ENCODE measurements around the gene EDC3. TPM values are rescaled to one million over a fixed set of nuclear protein-coding genes. Genes with fewer than 3 reads are reported as not detected.

The EDC3 gene
- total and polyA plus RNA-seq, 2 of the 4 experiments (the other 2 are of a cell fraction): 16.8 to 38.0 TPM

GRCh38 chr15:74589826-74590225, 106.0 kb downstream of the EDC3 start:
- no peak overlapping the region for H3K4me3 ChIP-seq (ENCODE audit: insufficient read depth, low read depth, low read length)
- H2BK120ac ChIP-seq (ENCODE audit: low read depth, low read length): no peak overlapping the region
- no peak overlapping the region for H3K18ac ChIP-seq (ENCODE audit: low read depth, low read length)
- intact Hi-C loops (cut with micrococcal nuclease) (no loop called here), dilution Hi-C loops (cut with HindIII; ENCODE audit: low sequenced_read_pairs, unreplicated experiment) (no loop called here), in situ Hi-C loops (cut with MboI; ENCODE audit: low sequenced_read_pairs) (no loop called here)
- peaks cover 9% of the 10 kb centered on the region for H3K4me1 ChIP-seq (ENCODE audit: control insufficient read depth, insufficient read depth, low read length)
- no peak overlapping the region for H3K27ac ChIP-seq (ENCODE audit: insufficient read depth, low read length)
- H3K9me1 ChIP-seq (ENCODE audit: insufficient read depth, low read length): peaks cover 13% of the 10 kb centered on the region
- peaks cover 22% of the 10 kb centered on the region for H3K36me3 ChIP-seq (ENCODE audit: control insufficient read depth, insufficient read depth, low read length)
- H3K56ac ChIP-seq (ENCODE audit: extremely low read depth, insufficient read depth, low read length): no peak overlapping the region
- no peak overlapping the region for H3K9ac ChIP-seq (ENCODE audit: low read depth, low read length)
- H2BK5ac ChIP-seq (ENCODE audit: low read depth, low read length, poor library complexity, severe bottlenecking): no peak overlapping the region
- ChIA-PET POLR2A (ENCODE audit: unreplicated experiment) (no interaction called here), CTCF (no interaction called here)
- H4K5ac ChIP-seq (ENCODE audit: low read depth, low read length): no peak overlapping the region
- no peak overlapping the region for H2AFZ ChIP-seq (replicated peaks; ENCODE audit: low read length, poor library complexity)
- H3K9me3 ChIP-seq (ENCODE audit: control insufficient read depth, insufficient read depth, low read length): no peaks in the 10 kb centered on the region
- WGBS, 2 experiments (ENCODE audit: extremely low coverage in 2 of 2, insufficient read length in 1 of 2): no CpG with 5 or more reads among the region's 6 CpGs
- ATAC-seq (ENCODE audit: low read depth): no peak
- no peak overlapping the region for H2AK9ac ChIP-seq (replicated peaks; ENCODE audit: low read depth, low read length, poor library complexity)
- H3K4ac ChIP-seq (ENCODE audit: low read depth, low read length): no peak overlapping the region
- H4K91ac ChIP-seq (ENCODE audit: insufficient read depth, low read depth, low read length): no peak overlapping the region
- no peak for DNase-seq
- H4K20me1 ChIP-seq (ENCODE audit: insufficient read depth, low read length): peaks cover 4% of the 10 kb centered on the region
- H2BK20ac ChIP-seq (ENCODE audit: low read depth, low read length): no peak overlapping the region
- no TSS peak for BruUV-seq (replicated peaks)
- TF ChIP-seq MAFK (IDR thresholded peaks at IDR 0.05; ENCODE audit: low read depth, low read length) (no peak), MXI1 (IDR thresholded peaks at IDR 0.05; ENCODE audit: borderline replicate concordance, low read depth, low read length) (no peak), SMC3 (IDR thresholded peaks at IDR 0.05; ENCODE audit: low read depth, low read length) (no peak)
- no peak overlapping the region for H3K23ac ChIP-seq (ENCODE audit: low read depth, low read length)
- no peak overlapping the region for H3K14ac ChIP-seq (replicated peaks; ENCODE audit: low read depth, low read length)
- no peak overlapping the region for H3K4me2 ChIP-seq (ENCODE audit: low read depth, low read length)
- H2BK15ac ChIP-seq (ENCODE audit: low read depth, low read length): no peak overlapping the region
- no peak overlapping the region for H2AK5ac ChIP-seq (ENCODE audit: low read depth, low read length)
- no peaks in the 10 kb centered on the region for H3K27me3 ChIP-seq (ENCODE audit: control insufficient read depth, insufficient read depth, low read length)
- H3K79me1 ChIP-seq (ENCODE audit: low read depth in 1 of 2, low read length in 2 of 2): peaks cover 0 to 20% of the 10 kb centered on the region in 2 experiments; a peak in 1 of 4 replicates
- H4K8ac ChIP-seq (ENCODE audit: low read depth in 2 of 2, low read length in 2 of 2): no peak overlapping the region

All from IMR-90 (cell line).